Measurements from ENCODE around the gene CXorf58.

- peak; percentile 32 to 51 for TF ChIP-seq CTCF (IDR thresholded peaks at IDR 0.05; ENCODE audit: extremely low read depth in 1 of 2, insufficient read depth in 1 of 2, low read depth in 1 of 2, low read length in 2 of 2)
- no peak for TF ChIP-seq POLR2A (IDR thresholded peaks at IDR 0.05; ENCODE audit: low read depth, low read length)
- no peak for TF ChIP-seq JUN (IDR thresholded peaks at IDR 0.05; ENCODE audit: borderline replicate concordance, insufficient read depth, insufficient read length, low read depth)
- TF ChIP-seq EZH2 (IDR thresholded peaks at IDR 0.05; ENCODE audit: borderline replicate concordance, low read depth, low read length, severe bottlenecking): no peak
These were observed 6.0 kb upstream of the CXorf58 start for GRCh38 chrX:23901805-23902204.

All from endothelial cell of umbilical vein (primary cell).